Activated B cell treated with CpG ODN at 0.5 μM for 24 hours (primary cell): Measurements from ENCODE around the gene CEP104. TPM values are rescaled to one million over a fixed set of nuclear protein-coding genes. Genes with fewer than 3 reads are reported as not detected.

Experiments
- ATAC-seq: fragments of 200-7000 bp; cut with Tn5 transposase; one replicate; pipeline ENCODE4 v1.10.0; 2021; ENCODE audit warnings: low read depth, mild to moderate bottlenecking, moderate library complexity
- CTCF ChIA-PET: fragments of 350-600 bp; sonication (Branson Sonifier 250); formaldehyde crosslinking; loops from one replicate; lab custom pipeline; 2021; ENCODE audit warnings: antibody characterized with exemption; lab: Charles Lee
- POLR2A ChIA-PET: fragments of 350-600 bp; sonication (Branson Sonifier 250); formaldehyde crosslinking; loops from one replicate; lab custom pipeline; 2021; ENCODE audit warnings: antibody characterized with exemption; lab: Charles Lee
- DNase-seq: peaks from one replicate; pipeline ENCODE4 v3.0.0; 2022
- H3K27ac Mint-ChIP-seq: one replicate; pipeline ENCODE4 v1.8.0; 2020; ENCODE audit warnings: mixed read lengths
- H3K27me3 Mint-ChIP-seq: one replicate; pipeline ENCODE4 v1.8.0; 2021; ENCODE audit warnings: mixed read lengths
- H3K36me3 Mint-ChIP-seq: one replicate; pipeline ENCODE4 v1.8.0; 2021; ENCODE audit warnings: low read depth, mixed read lengths
- H3K4me1 Mint-ChIP-seq: one replicate; pipeline ENCODE4 v1.8.0; 2021; ENCODE audit warnings: mixed read lengths
- H3K4me3 Mint-ChIP-seq: one replicate; pipeline ENCODE4 v1.8.0; 2020; ENCODE audit warnings: mild to moderate bottlenecking, mixed read lengths
- H3K9me3 Mint-ChIP-seq: one replicate; pipeline ENCODE4 v1.8.0; 2020; ENCODE audit warnings: mixed read lengths
- intact Hi-C: fragments of 100-400 bp; cut with micrococcal nuclease; formaldehyde crosslinking; loops from one replicate; pipeline ENCODE4 v1.15.1; 2024
- total RNA-seq: library from RNA; stranded (reverse); gene quantifications from 2 replicates; pipeline ENCODE4 v1.2.3, GENCODE V29; 2022
- TF ChIP-seq, protein P1 (sequence below): fragments of 200-600 bp; IDR thresholded peaks from one replicate; pipeline ENCODE4 v1.8.0; 2022; ENCODE audit warnings: antibody characterized with exemption, mild to moderate bottlenecking

CEP104 gene
- total RNA-seq, 1 donor from 2014 or later, result 45.1 TPM

DNA sequence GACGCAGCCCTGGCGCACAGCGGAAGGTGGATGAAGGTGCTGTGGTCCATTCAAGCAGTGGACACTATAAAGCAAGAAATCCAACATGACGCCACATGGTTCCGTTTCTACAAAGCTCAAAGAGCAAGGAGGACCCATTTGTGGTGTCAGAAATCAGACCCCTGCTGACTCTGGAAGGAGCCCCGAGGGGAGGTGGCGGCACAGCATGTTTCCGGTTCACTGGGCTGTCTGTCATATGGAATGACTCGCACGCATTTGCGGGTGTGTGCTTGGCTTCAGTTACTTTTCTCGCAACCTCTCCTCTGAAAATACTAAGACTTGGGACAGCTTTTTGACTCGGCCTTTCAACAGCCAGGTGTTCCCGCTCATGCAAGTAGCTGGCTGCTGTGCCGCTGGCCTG is 31.7 kb downstream of the CEP104 start:
- H3K4me3 Mint-ChIP-seq, result no peak overlapping the region
- no peak for ATAC-seq
- H3K27me3 Mint-ChIP-seq, result no peaks in the 10 kb centered on the region
- no peak for DNase-seq
- H3K4me1 Mint-ChIP-seq, result no peaks in the 10 kb centered on the region
- ChIA-PET POLR2A (no interaction called here), CTCF (no interaction called here)
- no peaks in the 10 kb centered on the region for H3K9me3 Mint-ChIP-seq
- H3K27ac Mint-ChIP-seq, result no peak overlapping the region
- TF ChIP-seq, protein P1, sequence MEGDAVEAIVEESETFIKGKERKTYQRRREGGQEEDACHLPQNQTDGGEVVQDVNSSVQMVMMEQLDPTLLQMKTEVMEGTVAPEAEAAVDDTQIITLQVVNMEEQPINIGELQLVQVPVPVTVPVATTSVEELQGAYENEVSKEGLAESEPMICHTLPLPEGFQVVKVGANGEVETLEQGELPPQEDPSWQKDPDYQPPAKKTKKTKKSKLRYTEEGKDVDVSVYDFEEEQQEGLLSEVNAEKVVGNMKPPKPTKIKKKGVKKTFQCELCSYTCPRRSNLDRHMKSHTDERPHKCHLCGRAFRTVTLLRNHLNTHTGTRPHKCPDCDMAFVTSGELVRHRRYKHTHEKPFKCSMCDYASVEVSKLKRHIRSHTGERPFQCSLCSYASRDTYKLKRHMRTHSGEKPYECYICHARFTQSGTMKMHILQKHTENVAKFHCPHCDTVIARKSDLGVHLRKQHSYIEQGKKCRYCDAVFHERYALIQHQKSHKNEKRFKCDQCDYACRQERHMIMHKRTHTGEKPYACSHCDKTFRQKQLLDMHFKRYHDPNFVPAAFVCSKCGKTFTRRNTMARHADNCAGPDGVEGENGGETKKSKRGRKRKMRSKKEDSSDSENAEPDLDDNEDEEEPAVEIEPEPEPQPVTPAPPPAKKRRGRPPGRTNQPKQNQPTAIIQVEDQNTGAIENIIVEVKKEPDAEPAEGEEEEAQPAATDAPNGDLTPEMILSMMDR, result no peak
- peaks cover 87% of the 10 kb centered on the region for H3K36me3 Mint-ChIP-seq
- intact Hi-C loops, result no loop called here

DNA sequence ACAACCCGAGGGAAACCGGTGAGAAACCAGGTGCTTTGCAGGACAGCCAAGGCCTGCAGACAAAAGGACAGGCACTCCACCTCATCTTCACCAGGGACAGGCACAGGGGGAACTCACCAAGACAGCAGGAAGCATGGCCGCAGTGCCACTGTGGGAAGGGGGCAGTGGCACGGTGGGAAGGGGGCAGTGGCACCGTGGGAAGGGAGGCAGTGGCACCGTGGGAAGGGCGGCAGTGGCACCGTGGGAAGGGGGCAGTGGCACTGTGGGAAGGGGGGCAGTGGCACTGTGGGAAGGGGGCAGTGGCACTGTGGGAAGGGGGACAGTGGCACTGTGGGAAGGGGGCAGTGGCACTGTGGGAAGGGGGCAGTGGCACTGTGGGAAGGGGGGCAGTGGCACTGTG is 32.4 kb downstream of the CEP104 start:
- no peak for ATAC-seq
- TF ChIP-seq, protein P1, result no peak
- Mint-ChIP-seq H3K4me3 (no peak overlapping the region), H3K27me3 (no peaks in the 10 kb centered on the region), H3K27ac (no peak overlapping the region), H3K4me1 (no peaks in the 10 kb centered on the region), H3K36me3 (peaks cover 86% of the 10 kb centered on the region), H3K9me3 (no peaks in the 10 kb centered on the region)
- intact Hi-C loops, result no loop called here
- DNase-seq, result no peak
- ChIA-PET CTCF (no interaction called here), POLR2A (no interaction called here)

DNA sequence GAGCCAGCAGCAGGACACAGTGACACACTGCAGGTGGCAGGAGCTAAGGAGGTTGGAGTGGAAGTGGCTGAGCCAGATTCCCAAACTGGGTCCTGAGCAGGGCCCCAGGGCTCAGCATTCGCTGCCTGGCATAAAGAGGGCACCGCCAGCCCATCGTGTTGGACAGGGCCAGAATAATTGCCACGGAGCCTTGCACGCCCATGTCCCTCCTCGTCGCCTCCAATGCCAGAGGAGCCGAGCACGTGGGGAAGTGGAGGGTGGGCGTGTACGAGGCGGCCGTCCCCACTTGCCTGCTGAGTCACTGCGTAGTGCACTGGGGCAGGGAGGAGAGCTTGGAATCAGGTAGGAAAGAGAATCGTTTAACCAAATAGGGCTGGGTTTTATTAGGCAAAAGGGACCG is 34.6 kb downstream of the CEP104 start:
- ChIA-PET POLR2A (no interaction called here), CTCF (no interaction called here)
- Mint-ChIP-seq H3K36me3 (peaks cover 78% of the 10 kb centered on the region), H3K4me3 (no peak overlapping the region), H3K9me3 (no peaks in the 10 kb centered on the region), H3K27me3 (no peaks in the 10 kb centered on the region), H3K4me1 (no peaks in the 10 kb centered on the region), H3K27ac (no peak overlapping the region)
- no peak for DNase-seq
- no peak for ATAC-seq
- intact Hi-C loops, result no loop called here
- TF ChIP-seq, protein P1, result no peak

DNA sequence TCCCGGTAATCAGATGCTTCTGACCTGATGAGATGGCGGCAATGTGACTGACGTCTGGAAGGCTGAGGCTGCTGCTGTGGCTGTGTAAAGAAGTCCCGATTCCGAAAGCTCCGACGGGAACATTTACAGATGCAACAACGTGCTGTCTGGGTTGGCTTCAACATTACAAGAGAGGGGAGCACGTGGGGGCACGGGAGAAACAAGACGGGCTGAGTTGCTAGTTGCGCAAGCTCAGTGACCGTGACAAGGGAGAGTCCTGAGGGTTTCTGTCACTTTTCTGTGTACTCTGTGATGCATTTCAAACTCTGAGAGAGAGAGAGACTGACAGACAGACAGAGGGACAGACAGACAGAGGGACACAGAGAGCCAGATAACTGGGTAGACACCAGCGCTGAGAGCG is 35.1 kb downstream of the CEP104 start:
- ChIA-PET POLR2A (no interaction called here), CTCF (no interaction called here)
- Mint-ChIP-seq H3K4me3 (no peak overlapping the region), H3K9me3 (no peaks in the 10 kb centered on the region), H3K27ac (no peak overlapping the region), H3K27me3 (no peaks in the 10 kb centered on the region), H3K36me3 (peaks cover 75% of the 10 kb centered on the region), H3K4me1 (no peaks in the 10 kb centered on the region)
- intact Hi-C loops, result no loop called here
- ATAC-seq, result no peak
- TF ChIP-seq, protein P1, result no peak
- DNase-seq, result no peak

DNA sequence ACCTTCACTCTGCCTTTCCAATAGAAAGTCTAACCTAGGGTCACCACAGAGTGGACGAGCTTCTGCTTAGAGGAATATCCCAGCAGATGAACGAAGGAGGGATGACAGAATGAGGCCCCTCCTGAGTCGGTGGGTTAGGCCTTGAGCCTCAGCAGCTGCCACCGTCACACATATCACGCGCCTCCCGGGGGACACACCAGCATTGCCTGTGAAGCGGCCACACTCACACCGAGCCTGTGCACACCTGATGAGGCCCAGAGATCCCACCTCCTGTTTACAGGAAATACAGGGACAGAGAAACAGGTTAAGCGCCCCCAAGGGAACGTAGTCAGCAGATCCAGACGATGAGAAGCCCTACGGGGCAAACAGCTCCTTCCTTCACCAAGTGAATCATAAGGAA is 35.6 kb downstream of the CEP104 start:
- no peaks in the 10 kb centered on the region for H3K9me3 Mint-ChIP-seq
- CTCF ChIA-PET, result no interaction called here
- intact Hi-C loops, result no loop called here
- ATAC-seq (no peak), DNase-seq (no peak)
- POLR2A ChIA-PET, result no interaction called here
- H3K36me3 Mint-ChIP-seq, result peaks cover 70% of the 10 kb centered on the region
- no peaks in the 10 kb centered on the region for H3K4me1 Mint-ChIP-seq
- H3K27me3 Mint-ChIP-seq, result no peaks in the 10 kb centered on the region
- no peak overlapping the region for H3K27ac Mint-ChIP-seq
- H3K4me3 Mint-ChIP-seq, result no peak overlapping the region
- TF ChIP-seq, protein P1, result no peak
